Measurements from ENCODE around the gene KRT79. TPM values are rescaled to one million over a fixed set of nuclear protein-coding genes. Genes with fewer than 3 reads are reported as not detected.
"Not testable (repeated sequence)": the region's sequence is repeated elsewhere in the genome, so short reads cannot be mapped to it uniquely, and the experiment has no call there.

The KRT79 gene
- total and polyA plus RNA-seq, 3 experiments from 2014 or later: not detected

DNA sequence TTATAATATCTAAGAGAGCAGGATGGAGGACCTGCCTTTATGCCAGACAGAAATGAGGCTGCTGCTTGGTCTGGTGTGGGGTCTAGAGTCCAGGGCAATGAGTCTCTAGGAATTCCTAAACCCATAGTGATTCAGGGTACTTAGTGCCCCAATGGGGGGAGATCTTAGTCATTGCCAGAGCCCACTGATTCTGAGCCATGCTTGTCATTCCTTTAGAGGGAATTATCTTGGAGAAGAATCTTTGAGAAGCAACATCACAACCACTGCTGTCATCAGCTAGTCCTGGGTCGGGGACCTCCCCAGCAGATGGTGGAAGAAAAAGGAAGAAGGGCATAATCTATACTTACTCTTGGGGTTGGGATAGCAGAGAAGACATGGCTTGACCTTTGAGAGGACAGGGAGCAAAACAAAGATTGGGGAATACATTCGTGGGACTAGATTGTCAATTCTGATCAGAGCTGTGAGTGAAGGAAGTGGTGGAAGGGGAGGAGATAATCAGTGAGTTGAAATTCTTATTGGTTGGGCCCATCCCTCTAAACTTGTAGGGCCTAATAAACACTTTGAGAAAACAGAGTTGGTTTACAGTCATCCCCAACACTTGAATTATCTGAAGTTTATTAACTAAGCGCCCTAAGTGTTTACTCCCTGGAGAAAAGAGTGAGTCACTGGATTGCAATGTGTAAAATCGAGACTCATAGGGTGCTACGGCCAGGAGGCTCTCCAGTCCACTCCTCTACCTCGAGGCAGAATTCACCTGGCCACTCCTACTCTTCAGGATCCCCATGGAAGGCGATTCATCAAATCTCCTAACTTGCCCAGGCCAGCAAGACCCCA is 35.2 kb downstream of the KRT79 start:
- Mint-ChIP-seq H3K4me3 (no peak overlapping the region), H3K27me3 (peaks cover 5 to 7% of the 10 kb centered on the region in 2 donors), H3K27ac (no peak overlapping the region), H3K9me3 (no peaks in the 10 kb centered on the region), H3K36me3 (no peaks in the 10 kb centered on the region), H3K4me1 (no peaks in the 10 kb centered on the region)
- H3K4me1 ChIP-seq (ENCODE audit: insufficient read depth, low read length): no peaks in the 10 kb centered on the region
- POLR2A ChIA-PET: no interaction called here
- no peak overlapping the region for H3K27ac ChIP-seq (ENCODE audit: low read depth, low read length)
- DNase-seq: no peak
- no peak overlapping the region for H3K4me3 ChIP-seq (ENCODE audit: low read length)
- H3K36me3 ChIP-seq (ENCODE audit: insufficient read depth, low read length): no peaks in the 10 kb centered on the region
- H3K9me3 ChIP-seq (ENCODE audit: low read length): no peaks in the 10 kb centered on the region
- no peaks in the 10 kb centered on the region for H3K27me3 ChIP-seq (ENCODE audit: insufficient read depth, low read length, poor library complexity, severe bottlenecking)
- CTCF ChIA-PET: no interaction called here

DNA sequence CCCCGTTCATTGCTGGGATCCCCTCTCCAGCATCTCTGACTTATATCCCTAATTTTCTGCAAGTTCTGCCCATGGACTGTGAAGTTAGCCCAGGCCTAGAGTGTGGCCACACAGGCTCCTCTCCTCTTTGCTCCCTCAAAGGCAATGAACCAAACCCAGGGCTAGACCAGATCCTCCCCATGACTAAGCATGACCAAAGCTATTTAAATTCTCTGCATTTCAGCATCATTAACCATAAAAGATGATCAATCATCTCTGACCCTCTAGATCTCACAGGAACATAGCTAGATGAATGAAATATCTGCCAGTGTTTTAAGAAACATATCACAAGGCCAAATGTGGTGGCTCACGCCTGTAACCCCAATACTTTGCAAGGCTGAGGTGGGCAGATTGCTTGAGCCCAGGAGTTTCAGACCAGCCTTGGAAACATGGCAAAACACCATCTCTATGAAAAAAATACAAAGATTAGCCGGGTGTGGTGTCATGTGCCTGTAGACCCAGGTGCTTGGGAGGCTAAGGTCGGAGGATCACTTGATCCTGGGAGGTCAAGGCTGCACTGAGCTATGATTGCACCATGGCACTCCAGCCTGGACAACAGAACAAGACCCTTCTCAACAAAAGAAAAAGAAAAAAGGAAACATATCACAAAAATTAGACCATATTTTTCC is 36.0 kb downstream of the KRT79 start:
- CTCF ChIA-PET: no interaction called here
- no peaks in the 10 kb centered on the region for H3K27me3 ChIP-seq (ENCODE audit: insufficient read depth, low read length, poor library complexity, severe bottlenecking)
- no peaks in the 10 kb centered on the region for H3K9me3 ChIP-seq (ENCODE audit: low read length)
- Mint-ChIP-seq H3K4me1 (no peaks in the 10 kb centered on the region), H3K4me3 (no peak overlapping the region), H3K9me3 (peaks cover 0 to 1% (median 0%) of the 10 kb centered on the region in 5 donors), H3K27ac (no peak overlapping the region), H3K27me3 (peaks cover 5 to 15% of the 10 kb centered on the region in 2 donors), H3K36me3 (no peaks in the 10 kb centered on the region)
- no peak overlapping the region for H3K27ac ChIP-seq (ENCODE audit: low read depth, low read length)
- H3K4me1 ChIP-seq (ENCODE audit: insufficient read depth, low read length): no peaks in the 10 kb centered on the region
- no peak overlapping the region for H3K4me3 ChIP-seq (ENCODE audit: low read length)
- H3K36me3 ChIP-seq (ENCODE audit: insufficient read depth, low read length): no peaks in the 10 kb centered on the region
- POLR2A ChIA-PET: no interaction called here
- DNase-seq: no peak

DNA sequence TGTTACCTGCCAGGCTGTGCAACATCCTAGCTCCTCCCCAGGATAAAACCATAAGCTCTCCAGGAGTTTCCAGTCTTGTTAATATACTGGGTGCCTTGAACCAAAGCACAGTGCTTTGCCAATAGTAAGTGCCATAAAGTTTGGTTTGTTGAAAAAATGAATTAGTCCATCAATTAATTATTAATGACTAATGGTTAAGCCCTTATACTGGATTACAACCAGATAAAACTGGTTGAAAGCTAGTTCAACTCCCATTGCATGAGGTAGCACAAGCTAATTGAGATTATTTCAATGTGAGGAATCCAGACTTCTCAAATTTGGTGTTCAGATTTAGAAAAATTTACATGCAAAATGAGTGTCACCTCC is 36.6 kb downstream of the KRT79 start:
- Histone ChIP-seq H3K36me3 (ENCODE audit: insufficient read depth, low read length) (no peaks in the 10 kb centered on the region), H3K4me1 (ENCODE audit: insufficient read depth, low read length) (no peaks in the 10 kb centered on the region), H3K27me3 (ENCODE audit: insufficient read depth, low read length, poor library complexity, severe bottlenecking) (no peaks in the 10 kb centered on the region), H3K9me3 (ENCODE audit: low read length) (no peaks in the 10 kb centered on the region), H3K27ac (ENCODE audit: low read depth, low read length) (no peak overlapping the region), H3K4me3 (ENCODE audit: low read length) (no peak overlapping the region)
- Mint-ChIP-seq H3K9me3 (peaks cover 0 to 1% (median 0%) of the 10 kb centered on the region in 5 donors), H3K4me3 (no peak overlapping the region), H3K4me1 (no peaks in the 10 kb centered on the region), H3K27me3 (peaks cover 5 to 17% of the 10 kb centered on the region in 2 donors), H3K27ac (no peak overlapping the region), H3K36me3 (peaks cover 0 to 2% (median 0%) of the 10 kb centered on the region in 3 donors)
- DNase-seq: no peak
- CTCF ChIA-PET: no interaction called here
- POLR2A ChIA-PET: no interaction called here

DNA sequence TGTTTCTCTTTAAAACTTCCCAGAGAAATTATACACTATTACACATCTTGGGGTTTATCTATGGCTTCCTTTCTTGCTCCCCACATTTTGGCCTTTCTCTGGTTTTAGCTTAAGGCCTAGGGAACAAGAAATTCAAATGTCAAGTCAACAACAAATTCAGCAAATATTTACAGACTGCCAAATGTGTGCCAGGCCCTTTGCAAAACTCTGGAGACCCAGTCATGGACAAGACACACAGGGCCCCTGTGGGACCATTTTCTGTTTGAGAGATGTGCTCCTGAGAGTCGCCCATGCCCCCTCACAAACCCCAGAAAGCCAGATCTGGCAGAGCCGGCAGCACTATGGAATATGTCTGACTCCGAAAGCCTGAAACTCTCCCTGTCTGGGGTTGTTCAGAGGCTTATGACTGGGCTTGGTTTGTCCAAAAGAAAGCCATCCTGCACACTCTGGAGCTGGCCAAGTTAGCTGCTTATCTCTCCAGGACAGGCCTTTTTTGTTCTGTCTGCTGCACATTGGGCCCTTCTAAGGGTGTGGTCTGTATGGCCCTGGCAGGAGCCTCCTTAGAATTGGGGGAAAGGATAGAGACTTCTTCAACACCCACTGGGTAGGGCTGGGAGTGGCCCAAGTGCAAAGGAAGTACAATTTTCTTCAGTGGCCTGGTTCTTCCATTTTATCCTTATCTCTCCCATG is 37.1 kb downstream of the KRT79 start:
- no peak overlapping the region for H3K27ac ChIP-seq (ENCODE audit: low read depth, low read length)
- peaks cover 8 to 17% of the 10 kb centered on the region in 2 donors for H3K27me3 Mint-ChIP-seq
- H3K36me3 ChIP-seq (ENCODE audit: insufficient read depth, low read length): no peaks in the 10 kb centered on the region
- H3K4me1 Mint-ChIP-seq: no peaks in the 10 kb centered on the region
- no peaks in the 10 kb centered on the region for H3K9me3 ChIP-seq (ENCODE audit: low read length)
- CTCF ChIA-PET: no interaction called here
- no peak for DNase-seq
- H3K4me3 Mint-ChIP-seq: no peak overlapping the region
- H3K9me3 Mint-ChIP-seq: peaks cover 0 to 1% (median 0%) of the 10 kb centered on the region in 5 donors
- H3K27me3 ChIP-seq (ENCODE audit: insufficient read depth, low read length, poor library complexity, severe bottlenecking): no peaks in the 10 kb centered on the region
- peak overlapping the region in 1 of 8 donors; percentile 54 for H3K27ac Mint-ChIP-seq
- no peak overlapping the region for H3K4me3 ChIP-seq (ENCODE audit: low read length)
- POLR2A ChIA-PET: no interaction called here
- H3K36me3 Mint-ChIP-seq: peaks cover 0 to 3% (median 0%) of the 10 kb centered on the region in 3 donors
- H3K4me1 ChIP-seq (ENCODE audit: insufficient read depth, low read length): no peaks in the 10 kb centered on the region

DNA sequence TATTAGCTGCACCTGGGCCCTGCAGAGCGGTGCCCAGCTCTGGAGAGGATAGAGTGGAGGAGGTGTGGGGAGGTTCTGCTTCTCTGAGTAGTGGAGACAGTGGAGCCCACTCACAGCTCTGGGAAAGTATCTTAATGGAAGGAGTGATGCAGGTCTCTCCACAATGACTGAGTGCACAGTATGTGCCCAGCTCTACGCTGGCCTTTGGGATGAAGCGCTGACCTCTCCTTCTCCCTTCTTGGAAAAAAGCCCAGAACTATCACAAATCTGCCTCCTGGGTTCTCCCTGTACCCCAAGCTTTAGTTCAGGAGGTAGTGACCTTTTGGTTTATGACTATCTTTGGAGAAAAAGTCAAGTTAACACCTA is 37.7 kb downstream of the KRT79 start:
- H3K4me3 ChIP-seq (ENCODE audit: low read length): no peak overlapping the region
- H3K36me3 ChIP-seq (ENCODE audit: insufficient read depth, low read length): no peaks in the 10 kb centered on the region
- ChIA-PET CTCF (no interaction called here), POLR2A (no interaction called here)
- Mint-ChIP-seq H3K9me3 (peaks cover 0 to 1% (median 0%) of the 10 kb centered on the region in 5 donors), H3K36me3 (peaks cover 0 to 3% (median 0%) of the 10 kb centered on the region in 3 donors), H3K4me3 (no peak overlapping the region), H3K27ac (peak overlapping the region in 1 of 8 donors; percentile 54), H3K27me3 (peaks cover 10 to 22% of the 10 kb centered on the region in 2 donors), H3K4me1 (no peaks in the 10 kb centered on the region)
- H3K27ac ChIP-seq (ENCODE audit: low read depth, low read length): no peak overlapping the region
- H3K4me1 ChIP-seq (ENCODE audit: insufficient read depth, low read length): no peaks in the 10 kb centered on the region
- DNase-seq: no peak
- H3K9me3 ChIP-seq (ENCODE audit: low read length): no peaks in the 10 kb centered on the region
- H3K27me3 ChIP-seq (ENCODE audit: insufficient read depth, low read length, poor library complexity, severe bottlenecking): no peaks in the 10 kb centered on the region

DNA sequence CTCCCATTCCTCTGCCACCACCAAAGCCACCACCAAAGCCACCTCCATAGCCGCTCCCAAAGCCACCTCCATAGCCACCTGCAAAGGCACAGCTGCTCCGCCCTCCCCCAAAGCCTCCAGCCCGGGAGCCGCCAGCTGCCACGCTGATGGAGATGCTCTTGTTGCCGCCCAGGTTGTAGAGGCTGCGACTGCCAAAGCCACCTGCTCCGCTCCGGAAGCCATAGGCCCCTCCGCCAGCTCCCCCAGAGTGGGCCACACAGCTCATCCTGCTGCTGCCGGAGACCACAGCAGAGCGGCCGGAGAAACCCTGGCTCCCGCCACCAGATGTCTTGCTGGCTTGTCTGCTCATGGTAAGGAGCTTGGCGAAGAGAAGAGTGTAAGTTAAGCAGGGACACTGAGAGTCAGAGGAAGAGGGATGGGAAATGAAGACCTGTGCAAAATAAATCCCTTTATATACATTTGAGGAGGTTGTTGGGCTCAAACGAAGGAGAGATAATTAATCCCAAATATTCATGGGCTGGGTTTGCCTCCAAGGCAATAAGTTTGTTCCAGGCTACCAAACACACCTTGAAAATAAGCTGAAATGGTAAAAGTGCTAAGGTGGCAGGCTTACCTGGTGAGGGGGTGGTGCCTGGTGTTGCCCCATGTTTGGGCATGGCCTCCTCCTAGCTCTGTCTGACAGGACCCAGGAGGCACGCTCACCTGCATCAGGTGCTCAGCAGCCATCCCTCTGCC is 38.2 kb downstream of the KRT79 start, which contains the start of gene KRT3:
TSS of gene KRT3 (minus strand) at position 424 of the 735 bp plus-strand sequence. CDS start at position 349, 75 bp downstream.
- H3K27me3 ChIP-seq (ENCODE audit: insufficient read depth, low read length, poor library complexity, severe bottlenecking): no peaks in the 10 kb centered on the region
- Mint-ChIP-seq H3K27me3 (peaks cover 10 to 22% of the 10 kb centered on the region in 2 donors), H3K27ac (peak within 1 kb of the TSS in 1 of 8 donors; percentile 54), H3K36me3 (peaks cover 0 to 3% (median 0%) of the 10 kb centered on the region in 3 donors), H3K4me3 (no peak within 1 kb of the TSS), H3K4me1 (no peaks in the 10 kb centered on the region), H3K9me3 (peaks cover 0 to 1% (median 0%) of the 10 kb centered on the region in 5 donors)
- H3K36me3 ChIP-seq (ENCODE audit: insufficient read depth, low read length): no peaks in the 10 kb centered on the region
- ChIA-PET CTCF (no interaction called here), POLR2A (no interaction called here)
- DNase-seq: no peak
- no peaks in the 10 kb centered on the region for H3K4me1 ChIP-seq (ENCODE audit: insufficient read depth, low read length)
- no peaks in the 10 kb centered on the region for H3K9me3 ChIP-seq (ENCODE audit: low read length)
- H3K27ac ChIP-seq (ENCODE audit: low read depth, low read length): no peak within 1 kb of the TSS
- H3K4me3 ChIP-seq (ENCODE audit: low read length): no peak within 1 kb of the TSS

DNA sequence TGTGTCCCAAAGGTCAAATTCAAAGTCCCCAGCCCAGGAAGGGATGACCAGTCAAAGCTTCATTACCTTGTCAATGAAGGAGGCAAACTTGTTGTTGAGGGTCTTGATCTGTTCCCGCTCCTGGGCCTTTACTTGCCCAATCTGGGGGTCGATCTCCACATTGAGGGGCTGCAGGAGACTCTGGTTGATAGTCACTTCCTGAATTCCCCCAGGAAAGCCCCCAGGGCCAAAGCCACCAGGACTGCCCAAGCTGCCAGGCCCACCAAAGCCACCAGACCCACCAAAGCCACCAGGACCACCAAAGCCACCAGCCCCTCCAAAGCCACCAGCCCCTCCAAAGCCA is 38.8 kb downstream of the KRT79 start:
- H3K27ac Mint-ChIP-seq; H3K36me3 ChIP-seq (ENCODE audit: insufficient read depth, low read length); H3K4me1 ChIP-seq (ENCODE audit: insufficient read depth, low read length); H3K27me3 ChIP-seq (ENCODE audit: insufficient read depth, low read length, poor library complexity, severe bottlenecking); H3K4me1 Mint-ChIP-seq; DNase-seq; H3K9me3 ChIP-seq (ENCODE audit: low read length); H3K27ac ChIP-seq (ENCODE audit: low read depth, low read length); POLR2A ChIA-PET; H3K9me3 Mint-ChIP-seq; CTCF ChIA-PET; H3K4me3 ChIP-seq (ENCODE audit: low read length); H3K36me3 Mint-ChIP-seq; H3K4me3 Mint-ChIP-seq: not testable (repeated sequence)
- peaks cover 10 to 26% of the 10 kb centered on the region in 2 donors for H3K27me3 Mint-ChIP-seq

All from CD8-positive, alpha-beta memory T cell (primary cell).